PFSK-1 (cell line): ENCODE measurements around the gene SIPA1.

Experiments
- FOXP2 ChIP-seq: optimal IDR thresholded peaks from 2 replicates; pipeline ENCODE3; 2011; ENCODE audit warnings: borderline replicate concordance, control low read depth, inconsistent platforms; ENCODE audit not compliant: insufficient read depth; ENCODE audit errors: extremely low read length, extremely low read depth
- POLR2AphosphoS5 ChIP-seq: IDR thresholded peaks from 2 replicates; pipeline ENCODE4 v1.6.1; 2012; ENCODE audit warnings: low read depth, mild to moderate bottlenecking, control low read depth, low read length, moderate library complexity
- SIN3A ChIP-seq: IDR thresholded peaks from 2 replicates; pipeline ENCODE4 v1.6.1; 2012; ENCODE audit warnings: mild to moderate bottlenecking, low read length, moderate library complexity, borderline replicate concordance; ENCODE audit not compliant: insufficient read depth
- TAF1 ChIP-seq: IDR thresholded peaks from 2 replicates; pipeline ENCODE4 v1.6.1; 2012; ENCODE audit warnings: low read length, control low read depth, borderline replicate concordance; ENCODE audit not compliant: insufficient read depth
- TF ChIP-seq, protein P1 (sequence below), 2 experiments: IDR thresholded peaks; 2 replicates each; pipeline versions ENCODE4 v1.6.1 to v1.8.0; 2011 to 2012; ENCODE audit warnings: low read depth in 2 of 2, low read length in 2 of 2, control low read depth in 1 of 2, inconsistent platforms in 1 of 2, mild to moderate bottlenecking in 1 of 2, moderate library complexity in 1 of 2; ENCODE audit not compliant: insufficient read depth in 1 of 2

SIPA1 gene

DNA sequence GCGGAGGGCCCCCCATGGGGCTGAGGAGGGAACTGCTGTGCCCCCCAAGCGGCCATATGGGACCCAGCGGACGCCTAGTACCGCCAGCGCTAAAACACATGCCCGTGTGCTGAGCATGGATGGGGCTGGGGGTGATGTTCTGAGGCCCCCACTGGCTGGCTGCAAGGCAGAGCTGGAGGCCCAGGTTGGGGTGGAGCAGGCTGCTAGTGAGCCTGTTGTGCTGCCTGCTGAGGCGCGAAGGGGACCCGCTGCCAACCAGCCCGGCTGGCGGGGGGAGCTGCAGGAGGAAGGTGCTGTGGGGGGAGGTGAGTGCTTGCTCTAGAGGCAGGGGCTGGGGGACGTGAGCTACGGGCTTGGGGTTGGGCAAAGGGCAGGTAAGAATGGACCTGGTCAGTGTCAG, 19.1 kb upstream of the SIPA1 start:
- TF ChIP-seq, protein P1, sequence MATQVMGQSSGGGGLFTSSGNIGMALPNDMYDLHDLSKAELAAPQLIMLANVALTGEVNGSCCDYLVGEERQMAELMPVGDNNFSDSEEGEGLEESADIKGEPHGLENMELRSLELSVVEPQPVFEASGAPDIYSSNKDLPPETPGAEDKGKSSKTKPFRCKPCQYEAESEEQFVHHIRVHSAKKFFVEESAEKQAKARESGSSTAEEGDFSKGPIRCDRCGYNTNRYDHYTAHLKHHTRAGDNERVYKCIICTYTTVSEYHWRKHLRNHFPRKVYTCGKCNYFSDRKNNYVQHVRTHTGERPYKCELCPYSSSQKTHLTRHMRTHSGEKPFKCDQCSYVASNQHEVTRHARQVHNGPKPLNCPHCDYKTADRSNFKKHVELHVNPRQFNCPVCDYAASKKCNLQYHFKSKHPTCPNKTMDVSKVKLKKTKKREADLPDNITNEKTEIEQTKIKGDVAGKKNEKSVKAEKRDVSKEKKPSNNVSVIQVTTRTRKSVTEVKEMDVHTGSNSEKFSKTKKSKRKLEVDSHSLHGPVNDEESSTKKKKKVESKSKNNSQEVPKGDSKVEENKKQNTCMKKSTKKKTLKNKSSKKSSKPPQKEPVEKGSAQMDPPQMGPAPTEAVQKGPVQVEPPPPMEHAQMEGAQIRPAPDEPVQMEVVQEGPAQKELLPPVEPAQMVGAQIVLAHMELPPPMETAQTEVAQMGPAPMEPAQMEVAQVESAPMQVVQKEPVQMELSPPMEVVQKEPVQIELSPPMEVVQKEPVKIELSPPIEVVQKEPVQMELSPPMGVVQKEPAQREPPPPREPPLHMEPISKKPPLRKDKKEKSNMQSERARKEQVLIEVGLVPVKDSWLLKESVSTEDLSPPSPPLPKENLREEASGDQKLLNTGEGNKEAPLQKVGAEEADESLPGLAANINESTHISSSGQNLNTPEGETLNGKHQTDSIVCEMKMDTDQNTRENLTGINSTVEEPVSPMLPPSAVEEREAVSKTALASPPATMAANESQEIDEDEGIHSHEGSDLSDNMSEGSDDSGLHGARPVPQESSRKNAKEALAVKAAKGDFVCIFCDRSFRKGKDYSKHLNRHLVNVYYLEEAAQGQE (IDR thresholded peaks at IDR 0.05; ENCODE audit: insufficient read depth in 1 of 2, low read depth in 2 of 2, low read length in 2 of 2) = no peak
- TF ChIP-seq SIN3A (no peak), POLR2AphosphoS5 (no peak), TAF1 (no peak), FOXP2 (no peak)

- TF ChIP-seq, protein P1 (IDR thresholded peaks at IDR 0.05; ENCODE audit: insufficient read depth in 1 of 2, low read depth in 2 of 2, low read length in 2 of 2) = no peak
- no peak for TF ChIP-seq POLR2AphosphoS5
- no peak for TF ChIP-seq TAF1
- no peak for TF ChIP-seq FOXP2
- no peak for TF ChIP-seq SIN3A
Measured at GRCh38 chr11:65619281-65619928, 18.5 kb upstream of the SIPA1 start.

DNA sequence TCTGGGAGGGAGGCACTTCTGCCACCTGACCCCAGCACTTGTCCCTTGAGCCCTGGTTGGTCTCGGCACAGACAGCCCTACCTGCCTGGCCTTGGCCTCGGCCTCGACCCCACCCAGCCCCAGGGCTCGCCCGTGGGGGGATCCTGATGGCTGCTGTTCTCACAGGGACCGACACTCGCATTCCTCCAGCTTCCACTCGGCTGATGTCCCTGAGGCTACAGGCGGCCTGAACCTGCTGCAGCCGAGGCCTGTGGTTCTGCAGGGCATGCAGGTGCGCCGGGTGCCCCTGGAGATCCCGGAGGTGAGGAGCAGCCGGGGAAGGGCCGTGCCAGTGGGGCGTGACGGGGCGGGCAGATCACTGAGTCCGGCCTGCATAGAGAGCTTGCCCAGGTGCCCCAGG, 17.2 kb upstream of the SIPA1 start:
- TF ChIP-seq, protein P1 (IDR thresholded peaks at IDR 0.05; ENCODE audit: insufficient read depth in 1 of 2, low read depth in 2 of 2, low read length in 2 of 2) = no peak

DNA sequence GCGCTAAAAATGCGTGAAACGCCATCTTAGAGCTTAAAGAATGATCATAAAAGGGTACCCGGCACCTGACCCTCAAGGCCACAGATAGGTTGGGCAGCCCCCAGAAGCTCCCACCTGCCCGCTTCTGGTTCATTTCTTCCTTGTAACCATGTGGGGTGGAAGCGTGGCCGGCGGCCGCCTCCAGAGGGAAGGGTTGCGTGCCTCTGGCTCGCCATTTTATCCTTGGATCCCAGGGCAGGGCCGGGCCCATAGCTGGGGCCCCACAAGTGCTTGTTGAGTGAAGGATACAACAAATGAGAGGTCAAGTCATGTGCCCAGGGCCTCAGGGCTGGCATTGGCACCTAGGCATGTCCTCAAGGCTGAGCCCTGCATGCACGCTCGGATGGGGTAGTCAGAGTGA, 16.4 kb upstream of the SIPA1 start:
- TF ChIP-seq POLR2AphosphoS5 (no peak), TAF1 (no peak), FOXP2 (no peak), SIN3A (no peak)
- TF ChIP-seq, protein P1 (IDR thresholded peaks at IDR 0.05; ENCODE audit: insufficient read depth in 1 of 2, low read depth in 2 of 2, low read length in 2 of 2) = no peak

- TF ChIP-seq SIN3A = no peak
- TF ChIP-seq POLR2AphosphoS5 = no peak
- TF ChIP-seq TAF1 = no peak
- TF ChIP-seq, protein P1 (IDR thresholded peaks at IDR 0.05; ENCODE audit: insufficient read depth in 1 of 2, low read depth in 2 of 2, low read length in 2 of 2) = no peak
- no peak for TF ChIP-seq FOXP2
Measured at GRCh38 chr11:65622011-65622410, 15.9 kb upstream of the SIPA1 start.
